Embryonic facial prominence (tissue), 1 donor: ENCODE measurements around the gene CDPF1.
A peak's percentile ranks its signal among the peaks of the same experiment; 100 is the strongest.

Experiments
- DNase-seq: peaks from one replicate; pipeline ENCODE4 v3.0.0-alpha.2; 2016; ENCODE audit errors: extremely low spot score

The CDPF1 gene

GRCh38 chr22:46250035-46250782, at the start of gene CDPF1:
Gene CDPF1, minus strand, starts transcription at chr22:46250293. Its CDS starts 2,009 bp downstream, at chr22:46248284.
- DNase-seq, result peak; percentile 18

- DNase-seq, result no peak
These were observed 49.0 kb upstream of the CDPF1 start for GRCh38 chr22:46299101-46299500.

GRCh38 chr22:46297151-46297812, 47.2 kb upstream of the CDPF1 start:
- DNase-seq, result no peak

GRCh38 chr22:46296257-46297150, 46.4 kb upstream of the CDPF1 start, which contains the start of gene GTSE1:
Gene GTSE1, plus strand, starts transcription at chr22:46296870. Its CDS starts 531 bp downstream, at chr22:46297401.
- peak; percentile 93 for DNase-seq

GRCh38 chr22:46295277-46295971, 45.3 kb upstream of the CDPF1 start:
- no peak for DNase-seq

GRCh38 chr22:46294784-46295183, 44.7 kb upstream of the CDPF1 start:
- no peak for DNase-seq

- DNase-seq, result no peak
These were observed 43.6 kb upstream of the CDPF1 start for GRCh38 chr22:46293577-46294260.

GRCh38 chr22:46292732-46293131, 42.6 kb upstream of the CDPF1 start:
- DNase-seq, result no peak

GRCh38 chr22:46292173-46292572, 42.1 kb upstream of the CDPF1 start:
- no peak for DNase-seq

GRCh38 chr22:46290843-46291785, 41.0 kb upstream of the CDPF1 start:
- no peak for DNase-seq

GRCh38 chr22:46290121-46290842, 40.2 kb upstream of the CDPF1 start:
- DNase-seq, result no peak

- DNase-seq, result no peak
These were observed 39.3 kb upstream of the CDPF1 start for GRCh38 chr22:46289244-46289891.

GRCh38 chr22:46288846-46289243, 38.8 kb upstream of the CDPF1 start:
- DNase-seq, result no peak

- DNase-seq, result no peak
These were observed 38.0 kb upstream of the CDPF1 start for GRCh38 chr22:46287873-46288751.

GRCh38 chr22:46286941-46287872, 37.1 kb upstream of the CDPF1 start:
- DNase-seq, result no peak

GRCh38 chr22:46286006-46286405, 35.9 kb upstream of the CDPF1 start:
- DNase-seq, result no peak
